GM21360 (cell line): ENCODE results near the gene NPW.

ENCODE experiments used
- ATAC-seq: cut with Tn5 transposase; IDR thresholded peaks from one replicate; pipeline ENCODE4 v1.9.1; 2021; ENCODE audit warnings: mild to moderate bottlenecking, moderate library complexity; ENCODE audit not compliant: unreplicated experiment

NPW gene

DNA sequence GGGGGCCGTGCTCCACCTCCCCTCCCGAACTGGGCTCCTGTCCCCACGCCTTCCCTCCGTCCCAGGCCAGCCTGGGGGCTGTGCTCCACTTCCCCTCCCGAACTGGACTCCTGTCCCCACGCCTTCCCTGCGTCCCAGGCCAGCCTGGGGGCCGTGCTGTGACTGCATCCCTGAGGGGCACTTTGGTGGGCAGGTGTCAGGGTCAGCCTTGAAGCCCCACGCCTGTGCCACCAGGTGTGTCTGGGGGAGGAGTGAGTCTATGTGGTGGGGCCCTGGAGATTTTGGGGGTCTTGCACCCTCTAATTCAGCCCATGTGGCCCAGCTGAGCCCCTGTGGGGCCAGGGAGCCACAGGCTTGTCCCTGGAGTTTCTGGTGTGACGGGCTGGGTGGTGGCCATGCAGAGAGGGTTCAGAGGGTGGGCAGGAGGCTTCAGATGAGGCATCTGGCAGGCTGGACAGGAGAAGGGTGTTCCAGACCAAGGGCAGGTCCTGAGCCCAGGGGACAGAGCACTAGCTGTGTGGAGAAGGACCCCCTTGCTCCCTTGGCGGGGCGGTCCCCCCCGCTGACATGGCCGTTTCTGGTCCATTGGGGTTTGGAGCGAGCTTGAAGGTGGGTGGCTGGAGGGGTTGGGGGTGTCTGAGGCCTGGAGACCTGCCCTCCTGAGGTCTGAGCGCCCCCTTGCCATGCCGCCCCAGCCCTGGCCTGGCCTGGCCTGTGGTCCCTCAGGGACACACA, 15.3 kb downstream of the NPW start:
- no peak for ATAC-seq

DNA sequence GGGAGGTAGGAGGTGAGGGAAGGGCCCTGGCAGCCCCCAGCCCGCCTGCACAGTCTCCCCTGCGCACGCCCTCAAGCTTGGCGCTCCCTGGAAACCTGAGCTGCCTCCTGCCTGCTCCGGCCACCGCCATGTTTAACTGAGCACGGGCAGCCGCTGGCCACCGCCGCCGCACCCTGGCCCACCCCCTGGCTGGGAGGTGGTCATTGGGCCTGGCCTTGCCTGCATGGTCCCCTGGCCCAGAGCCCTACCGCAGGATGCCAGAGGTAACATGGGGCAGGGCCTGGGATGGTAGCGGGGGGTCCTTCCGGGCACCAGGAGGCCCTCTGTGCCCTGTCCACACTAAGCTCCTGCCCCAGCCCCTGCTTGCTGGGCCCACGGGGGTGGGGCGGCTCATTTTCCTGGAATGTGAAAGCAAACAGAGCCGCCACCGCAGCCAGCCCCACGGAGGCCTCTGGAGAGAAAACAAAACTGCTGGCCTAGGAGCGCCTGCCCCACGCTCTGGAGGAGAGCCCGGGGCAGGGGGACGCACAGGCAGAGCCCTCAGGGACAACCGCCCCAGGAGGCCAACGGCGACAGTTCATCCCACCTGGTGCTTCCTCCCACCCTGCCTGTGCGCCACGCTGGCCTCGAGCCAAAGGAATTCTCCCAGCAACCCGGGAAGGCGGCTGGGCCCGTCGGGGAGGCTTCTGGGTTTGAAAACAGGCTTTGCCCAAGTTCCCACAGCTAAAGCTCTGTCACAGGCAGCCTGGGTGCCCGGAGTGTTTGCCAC, 16.0 kb downstream of the NPW start:
- ATAC-seq: no peak

DNA sequence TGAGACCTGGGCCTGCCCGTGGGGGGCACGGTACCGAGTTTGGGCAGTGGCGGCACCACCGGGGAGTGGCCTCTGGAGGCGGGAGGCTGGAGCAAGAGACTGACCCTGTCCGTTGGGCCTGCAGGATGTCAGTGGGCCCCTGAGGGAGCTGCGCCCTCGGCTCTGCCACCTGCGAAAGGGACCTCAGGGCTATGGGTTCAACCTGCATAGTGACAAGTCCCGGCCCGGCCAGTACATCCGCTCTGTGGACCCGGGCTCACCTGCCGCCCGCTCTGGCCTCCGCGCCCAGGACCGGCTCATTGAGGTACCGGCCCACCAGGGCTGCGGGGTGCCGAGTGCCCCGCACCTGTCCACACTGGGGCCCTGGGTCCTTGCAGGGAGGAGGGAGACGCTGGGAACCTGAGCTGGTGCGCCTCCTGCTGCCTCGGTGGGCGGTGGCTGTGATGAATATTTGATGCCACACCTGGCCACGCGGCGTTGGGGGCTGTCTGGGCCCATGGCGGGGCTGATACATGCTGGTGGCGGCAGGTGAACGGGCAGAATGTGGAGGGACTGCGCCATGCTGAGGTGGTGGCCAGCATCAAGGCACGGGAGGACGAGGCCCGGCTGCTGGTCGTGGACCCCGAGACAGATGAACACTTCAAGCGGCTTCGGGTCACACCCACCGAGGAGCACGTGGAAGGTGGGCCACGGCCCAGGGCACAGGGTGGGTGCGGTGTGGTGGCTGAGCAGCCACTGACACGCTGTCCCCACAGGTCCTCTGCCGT, 16.8 kb downstream of the NPW start:
- no peak for ATAC-seq

DNA sequence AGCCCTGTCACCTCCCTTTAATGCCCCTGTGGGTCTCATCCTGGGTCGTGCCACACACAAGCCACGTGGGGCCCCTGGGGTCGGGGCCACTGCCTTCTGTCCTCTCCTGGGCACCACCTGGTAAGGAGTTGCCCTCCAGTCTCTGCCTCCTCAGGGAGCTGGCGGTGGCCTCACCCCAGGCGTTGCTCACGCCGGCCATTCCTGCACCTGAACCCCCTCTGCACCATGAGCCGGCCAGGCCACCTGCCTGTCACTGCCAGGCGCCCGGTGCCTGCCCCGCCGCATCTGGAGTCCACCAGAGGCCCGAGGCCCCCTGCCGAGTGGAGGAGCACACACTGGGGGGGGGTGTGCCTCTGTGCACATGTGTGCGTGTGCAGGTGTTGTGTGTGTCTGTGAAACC, 17.5 kb downstream of the NPW start:
- ATAC-seq: no peak

DNA sequence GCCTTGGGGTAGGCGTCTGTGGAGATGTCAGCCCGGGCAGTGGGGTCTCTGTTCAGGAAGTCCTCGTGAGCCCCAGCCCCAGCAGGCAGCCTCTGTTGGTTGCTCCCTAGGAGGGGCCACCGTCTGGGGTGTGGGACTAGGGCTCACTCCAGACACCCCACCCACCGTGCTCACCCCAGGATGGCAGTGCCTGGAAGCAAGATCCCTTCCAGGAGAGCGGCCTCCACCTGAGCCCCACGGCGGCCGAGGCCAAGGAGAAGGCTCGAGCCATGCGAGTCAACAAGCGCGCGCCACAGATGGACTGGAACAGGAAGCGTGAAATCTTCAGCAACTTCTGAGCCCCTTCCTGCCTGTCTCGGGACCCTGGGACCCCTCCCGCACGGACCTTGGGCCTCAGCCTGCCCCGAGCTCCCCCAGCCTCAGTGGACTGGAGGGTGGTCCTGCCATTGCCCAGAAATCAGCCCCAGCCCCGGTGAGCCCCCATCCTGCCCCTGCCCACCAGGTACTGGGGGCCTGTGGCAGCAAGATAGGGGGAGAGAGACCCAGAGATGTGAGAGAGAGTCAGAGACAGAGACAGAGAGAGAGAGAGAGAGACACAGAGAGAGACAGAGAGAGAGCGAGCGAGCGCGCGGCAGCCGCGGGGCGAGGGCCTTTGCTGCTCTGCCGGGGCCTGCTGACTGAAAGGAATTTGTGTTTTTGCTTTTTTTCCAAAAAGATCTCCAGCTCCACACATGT, 18.2 kb downstream of the NPW start:
- ATAC-seq: no peak

DNA sequence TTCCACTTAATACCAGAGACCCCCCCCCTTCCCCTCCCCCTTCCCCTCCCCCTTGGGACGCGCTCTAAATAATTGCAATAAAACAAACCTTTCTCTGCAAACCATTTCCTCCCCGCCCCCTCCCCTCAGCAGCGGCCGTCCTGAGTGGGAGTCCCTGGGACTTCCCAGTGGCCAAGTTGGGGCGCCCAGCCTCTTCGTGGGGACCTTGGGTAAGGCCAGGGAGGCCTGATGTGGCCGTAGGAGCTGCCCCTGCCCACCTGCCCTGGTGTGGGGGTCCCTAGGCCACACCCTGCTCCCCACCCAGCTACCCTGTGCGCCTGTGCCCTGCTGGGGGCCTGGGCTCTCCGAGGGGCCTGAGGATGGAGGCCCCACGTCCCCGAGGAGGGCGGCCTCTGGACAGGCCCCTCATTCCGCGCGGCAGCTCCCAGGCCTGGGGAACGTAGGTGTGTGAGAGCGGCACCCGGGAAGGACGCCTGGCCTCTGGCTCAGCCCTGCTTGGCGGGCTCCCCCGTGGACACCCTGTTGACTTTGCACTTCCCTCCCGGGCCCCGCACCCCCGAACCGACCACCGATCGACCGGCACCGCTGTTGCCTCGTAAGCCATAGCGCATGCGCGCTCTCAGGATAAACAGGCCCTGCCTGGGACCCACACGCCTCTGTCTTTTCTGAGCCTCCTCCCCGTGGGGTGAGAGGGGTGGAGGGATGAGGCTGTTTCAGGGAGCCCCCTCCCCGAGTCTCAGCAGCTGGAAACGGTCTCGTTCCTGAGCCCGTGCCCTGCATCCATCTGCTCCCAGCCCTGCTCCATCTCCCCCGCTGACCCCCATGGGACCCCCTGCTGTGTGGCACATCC, 19.0 kb downstream of the NPW start:
- ATAC-seq: no peak

DNA sequence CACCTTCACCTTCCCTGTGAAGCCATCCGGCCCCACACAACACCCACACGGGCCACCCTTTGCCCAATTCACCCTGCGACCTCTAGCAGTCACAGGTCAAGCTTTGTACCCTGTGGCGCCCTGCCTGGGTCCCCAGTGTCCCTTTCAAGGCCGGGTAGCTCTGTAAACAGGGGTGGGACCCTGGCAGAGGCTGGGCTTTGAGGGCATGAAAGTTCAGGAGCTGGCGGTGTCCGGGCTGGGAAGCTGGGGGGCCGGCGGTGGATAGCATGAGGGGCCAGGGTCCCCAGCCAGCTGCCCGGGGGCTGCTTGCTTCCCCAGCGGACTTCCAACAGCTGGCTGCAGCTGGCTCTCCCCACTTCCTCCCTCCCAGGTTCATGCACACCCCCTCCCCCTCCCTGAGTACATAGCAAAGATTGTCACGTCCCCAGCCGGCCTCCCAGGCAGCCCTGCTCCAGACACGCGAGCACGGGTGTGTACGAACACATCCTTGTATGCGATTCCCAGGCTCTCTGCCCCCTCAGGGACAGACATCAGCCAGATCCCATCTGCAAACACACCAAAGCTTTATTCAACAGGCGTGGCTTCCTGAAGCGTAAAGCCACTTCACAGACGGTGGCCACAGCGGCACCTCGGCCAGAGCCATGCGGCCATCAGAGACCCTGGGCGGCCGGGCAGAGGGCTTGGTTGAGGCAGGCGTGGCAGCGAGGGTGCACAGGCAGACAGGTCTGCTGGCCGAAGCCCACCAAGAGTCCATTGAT, 19.9 kb downstream of the NPW start:
- no peak for ATAC-seq

DNA sequence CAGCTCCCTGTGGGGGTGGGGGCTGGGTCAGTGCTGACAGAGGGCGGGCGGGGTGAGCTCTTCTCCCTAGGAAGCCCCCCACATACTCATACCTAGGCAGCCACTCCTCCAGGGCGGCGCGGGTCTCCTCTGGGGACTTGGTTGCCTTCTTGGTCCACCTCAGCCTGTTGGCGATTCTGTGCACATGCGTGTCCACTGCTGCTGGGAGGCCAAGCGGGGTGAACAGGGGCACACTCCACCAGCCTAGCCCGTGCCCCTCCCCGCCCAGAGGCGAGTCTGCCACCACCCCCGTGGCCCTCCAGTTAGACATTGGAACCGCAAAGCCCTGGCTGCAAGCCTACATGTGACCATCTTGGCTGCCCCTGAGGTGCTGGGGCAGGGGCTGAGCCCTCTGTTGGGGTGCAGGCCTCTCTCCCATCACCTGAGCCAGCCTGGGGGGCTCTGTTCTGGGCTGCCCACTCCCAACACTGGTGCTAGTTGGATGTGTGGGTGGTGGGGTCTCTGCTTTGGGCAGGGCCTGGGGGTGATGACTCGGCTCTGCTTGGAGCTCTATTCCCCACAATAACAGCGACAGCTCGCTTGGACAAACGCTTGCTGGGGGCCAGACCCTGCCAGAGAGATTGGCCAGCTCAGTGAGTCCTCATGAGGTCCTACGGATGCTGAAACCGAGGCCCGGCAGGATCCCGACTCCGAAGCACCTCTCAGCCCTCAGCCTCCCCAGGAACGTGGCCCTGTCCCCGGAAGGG, 20.6 kb downstream of the NPW start:
- no peak for ATAC-seq

DNA sequence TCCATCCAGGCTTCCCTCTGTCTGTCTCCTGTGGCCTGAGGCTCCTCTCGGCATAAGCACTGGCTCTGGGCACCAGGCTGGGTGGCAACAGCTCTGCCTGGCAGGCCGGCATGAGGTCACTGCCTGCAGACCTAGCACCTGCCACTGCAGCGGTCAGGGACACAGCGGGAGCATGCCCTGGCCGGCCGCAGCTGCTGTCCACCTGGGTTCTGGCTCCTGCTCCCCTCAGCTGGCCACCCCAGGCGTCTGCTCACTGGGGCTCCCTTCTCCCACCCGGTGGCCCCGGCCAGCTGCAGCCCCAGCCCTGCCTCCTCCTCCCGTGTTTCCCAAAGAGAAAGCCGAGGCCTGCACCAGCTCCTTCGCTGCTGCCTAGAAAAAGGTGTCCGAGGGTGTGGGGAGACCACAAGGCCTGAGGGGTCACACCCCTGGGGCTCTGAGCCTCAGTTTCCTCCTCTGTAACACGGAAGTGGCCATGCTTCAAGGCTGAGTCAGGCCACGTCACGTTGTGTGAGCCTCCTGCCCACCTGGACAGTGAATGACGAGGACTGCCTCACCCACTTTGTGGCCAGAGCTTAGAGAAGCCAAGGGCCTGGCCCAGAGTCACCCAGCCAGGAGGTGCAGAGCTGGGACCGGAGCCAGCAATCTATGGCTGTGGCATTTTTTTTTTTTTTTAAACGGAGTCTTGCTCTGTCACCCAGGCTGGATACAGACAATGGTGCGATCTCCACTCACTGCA, 21.4 kb downstream of the NPW start:
- no peak for ATAC-seq

DNA sequence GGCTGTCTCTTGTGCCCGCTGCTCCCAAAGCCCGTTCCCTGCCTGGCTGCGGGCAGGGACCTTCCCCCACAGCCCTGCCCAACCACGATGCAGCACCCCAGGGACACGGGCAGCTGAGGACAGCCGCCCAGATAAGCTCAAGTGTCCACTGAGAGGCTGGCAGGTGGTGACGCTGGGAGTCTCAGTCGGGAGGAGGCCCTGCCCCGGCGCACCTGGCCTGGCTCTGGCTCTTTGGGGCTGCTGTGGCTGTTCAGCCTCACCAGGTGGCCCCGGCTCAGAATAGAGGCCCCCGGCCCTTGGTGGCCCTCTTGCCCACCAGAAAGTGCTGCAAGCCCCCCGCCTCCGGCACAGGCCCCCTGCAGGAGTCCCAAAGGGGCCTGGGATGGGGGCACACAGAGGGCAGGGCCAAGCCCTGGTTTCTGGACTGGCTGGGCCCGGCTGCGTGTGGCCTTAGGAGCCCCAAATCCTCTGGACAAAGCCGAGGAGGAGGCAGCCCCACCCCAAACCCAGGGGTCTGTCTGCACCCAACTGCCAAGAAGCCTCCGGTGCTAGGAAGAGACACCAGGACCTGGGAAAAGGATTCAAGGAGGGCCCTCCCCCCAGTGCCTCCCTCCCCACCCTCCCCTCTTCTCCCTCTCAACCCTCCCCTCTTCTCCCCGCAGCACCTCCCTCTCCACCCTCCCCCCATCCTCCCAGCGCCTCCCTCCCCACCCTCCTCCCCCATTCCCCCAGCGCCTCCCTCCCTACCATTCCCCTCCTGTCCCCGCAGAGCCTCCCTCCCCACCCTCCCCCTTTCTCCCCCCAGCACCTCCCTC, 22.8 kb downstream of the NPW start:
- ATAC-seq: no peak

DNA sequence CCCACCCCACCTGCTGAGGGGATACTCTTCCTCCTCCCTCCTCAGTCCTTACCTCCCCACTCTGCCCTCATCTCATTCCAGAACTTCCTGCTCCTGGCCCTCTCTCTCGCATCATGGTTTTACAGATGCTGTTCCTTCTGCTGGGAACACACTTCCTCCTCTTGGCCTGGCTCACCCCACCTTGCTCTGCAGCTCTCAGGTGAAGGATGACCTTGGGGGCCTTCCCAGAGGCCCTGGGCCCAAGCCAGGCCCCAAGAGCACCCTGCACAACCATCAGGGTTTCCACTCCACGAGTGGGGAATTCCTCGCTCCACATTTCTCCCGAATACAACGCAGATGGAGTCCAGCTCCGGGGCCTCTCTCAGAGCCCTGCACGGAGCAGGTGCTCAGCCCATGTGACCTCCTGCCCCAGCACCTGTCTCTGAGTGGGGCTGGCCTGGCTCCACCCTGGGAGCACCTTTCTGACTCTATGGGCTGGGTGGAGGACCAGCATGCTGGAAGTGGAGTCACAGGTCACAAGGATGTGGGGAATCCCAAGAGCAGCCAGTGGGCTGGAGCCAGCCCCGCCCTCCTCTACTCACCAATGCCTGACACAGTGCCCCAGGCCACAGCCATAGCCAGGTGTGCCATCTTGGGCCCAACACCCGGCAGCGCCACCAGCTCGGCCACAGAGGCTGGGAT, 23.5 kb downstream of the NPW start:
- ATAC-seq: no peak

DNA sequence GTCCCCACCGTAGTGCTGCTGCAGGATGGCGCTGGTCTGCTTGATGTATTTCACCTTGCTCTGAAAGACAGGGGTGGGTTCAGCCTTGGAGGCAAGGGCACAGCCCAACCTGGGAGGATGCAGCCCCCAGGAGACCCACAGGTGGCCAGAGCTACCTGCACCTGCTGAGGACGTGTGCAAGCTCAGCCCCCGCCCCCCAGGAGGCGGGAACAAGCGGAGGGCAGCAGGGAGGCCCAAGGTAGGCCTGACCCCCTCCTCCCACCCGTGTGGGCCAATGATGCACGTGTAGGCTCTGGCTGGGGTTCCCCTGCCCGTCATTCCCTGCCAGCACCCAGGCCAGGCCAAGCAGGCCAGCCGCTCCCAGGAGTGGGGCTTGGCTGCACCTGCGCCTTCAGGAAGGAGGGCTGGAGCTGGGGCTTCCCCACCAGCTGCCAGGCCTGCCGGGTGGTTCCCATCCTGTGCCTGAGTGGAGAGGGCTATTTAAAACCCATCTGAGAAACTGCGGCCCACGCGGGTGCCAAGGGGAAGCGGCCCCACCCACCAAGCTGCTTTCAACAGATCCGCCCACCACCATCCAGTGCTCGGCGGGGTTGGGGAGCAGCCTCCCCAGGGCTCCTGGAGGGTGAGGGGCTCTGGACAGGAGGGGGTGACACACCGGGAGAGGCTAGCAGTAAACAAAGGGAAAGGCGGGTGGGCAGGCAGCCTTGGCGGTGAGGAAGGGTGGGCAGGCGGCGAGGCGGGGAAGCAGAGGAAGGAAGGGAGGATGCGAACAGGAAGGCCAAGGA, 24.3 kb downstream of the NPW start:
- no peak for ATAC-seq

DNA sequence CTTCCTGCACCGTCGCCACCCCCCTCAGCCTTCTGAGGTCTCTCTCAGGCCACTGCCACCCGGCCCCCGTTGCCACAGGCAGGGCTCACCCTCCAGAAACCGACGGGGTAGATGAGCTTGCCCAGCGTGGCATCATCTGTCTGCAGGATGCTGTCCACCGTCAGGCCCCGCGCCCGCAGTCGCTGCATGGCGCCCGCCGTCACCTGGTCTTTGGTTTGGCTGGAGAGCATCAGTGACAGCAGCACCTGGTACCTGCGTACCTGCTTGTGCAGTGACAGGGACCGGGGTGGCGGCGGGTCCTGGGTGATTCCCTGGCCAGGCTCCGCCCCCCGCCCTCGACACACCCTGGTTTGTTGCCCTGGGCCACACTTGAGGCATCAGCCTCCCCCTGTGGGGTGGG, 25.0 kb downstream of the NPW start:
- no peak for ATAC-seq

DNA sequence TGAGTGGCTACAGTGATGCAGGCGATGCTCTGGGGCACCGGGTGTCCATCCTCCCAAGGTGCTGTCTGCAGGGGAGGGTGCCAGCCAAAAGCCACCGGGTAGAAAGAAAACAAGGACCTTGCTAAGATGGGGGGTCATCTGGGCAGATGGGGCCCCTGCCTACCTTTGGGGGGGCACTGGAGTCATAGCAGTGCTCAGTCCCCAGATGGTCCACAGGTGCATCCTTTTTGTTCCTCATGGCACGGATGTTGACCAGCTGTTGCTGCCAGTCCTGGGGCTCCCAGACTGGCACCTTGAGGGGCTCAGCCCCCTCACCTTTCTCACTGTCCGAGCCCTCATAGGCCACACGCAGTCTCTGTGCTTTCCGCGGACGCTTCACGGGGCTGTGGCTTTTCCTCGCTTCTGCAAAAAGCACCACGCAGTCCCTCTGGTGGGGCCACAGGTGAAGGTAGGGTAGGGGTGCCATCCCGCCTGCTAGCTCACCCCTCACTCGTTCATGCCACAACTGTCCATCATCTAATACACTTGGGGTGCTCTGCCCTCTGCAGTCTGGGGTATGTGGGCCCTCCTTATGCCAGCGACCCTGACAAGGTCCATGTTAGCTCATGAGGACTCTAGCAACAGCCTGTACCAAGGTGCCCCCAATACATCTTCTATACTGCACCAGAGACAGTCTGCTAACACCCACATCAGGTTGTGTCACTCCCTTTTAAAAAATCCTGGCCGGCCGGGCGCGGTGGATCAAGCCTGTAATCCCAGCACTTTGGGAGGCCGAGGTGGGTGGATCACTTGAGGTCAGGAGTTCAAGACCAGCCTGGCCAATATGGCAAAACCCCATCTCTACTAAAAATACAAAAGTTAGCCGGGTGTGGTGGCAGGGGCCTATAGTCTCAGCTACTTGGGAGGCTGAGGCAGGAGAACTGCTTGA, 26.6 kb downstream of the NPW start:
- ATAC-seq: no peak

DNA sequence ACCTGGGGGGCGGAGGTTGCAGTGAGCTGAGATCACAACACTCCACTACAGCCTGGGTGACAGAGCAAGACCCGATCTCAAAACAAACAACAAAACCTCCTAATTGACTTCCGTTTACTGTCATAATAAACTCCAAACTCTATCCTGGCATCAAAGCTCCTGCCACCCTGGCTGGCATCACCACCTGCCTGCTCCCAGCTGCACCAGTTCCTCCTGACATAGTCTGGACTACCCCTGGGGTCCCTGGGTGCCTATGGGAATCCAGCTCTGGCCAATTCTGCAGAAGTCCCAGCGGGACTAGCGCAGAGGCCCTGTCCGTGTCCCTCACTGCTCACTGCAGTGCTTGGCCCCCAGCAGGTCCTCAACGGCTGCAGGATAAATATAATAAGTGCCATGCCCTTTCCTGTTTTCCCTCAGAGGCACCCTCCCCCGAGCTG, 27.3 kb downstream of the NPW start:
- no peak for ATAC-seq
